ENCODE data around the gene BORCS6.

The BORCS6 gene

GRCh38 chr17:8143581-8144400, 46.2 kb downstream of the BORCS6 start:
- DNase-seq (ENCODE audit: low spot score) = no peak
- no peak for FAIRE-seq

GRCh38 chr17:8142887-8143580, 46.9 kb downstream of the BORCS6 start:
- no peak for DNase-seq (ENCODE audit: low spot score)
- no peak for FAIRE-seq

GRCh38 chr17:8142158-8142886, 47.7 kb downstream of the BORCS6 start:
- DNase-seq (ENCODE audit: low spot score) = no peak
- FAIRE-seq = no peak

GRCh38 chr17:8141741-8142140, 48.2 kb downstream of the BORCS6 start:
- DNase-seq (ENCODE audit: low spot score) (no peak), FAIRE-seq (no peak)

- DNase-seq (ENCODE audit: low spot score) = no peak
- FAIRE-seq = no peak
Observed at GRCh38 chr17:8141045-8141444, 48.9 kb downstream of the BORCS6 start.

- FAIRE-seq = no peak
- DNase-seq (ENCODE audit: low spot score) = no peak
Observed at GRCh38 chr17:8140065-8141029, 49.6 kb downstream of the BORCS6 start.

GRCh38 chr17:8138672-8139371, 51.2 kb downstream of the BORCS6 start:
- no peak for FAIRE-seq

GRCh38 chr17:8138374-8138671, 51.7 kb downstream of the BORCS6 start:
- no peak for FAIRE-seq
- no peak for DNase-seq (ENCODE audit: low spot score)

More at GRCh38 chr17:8138672-8139371, 51.2 kb downstream of the BORCS6 start:
- DNase-seq (ENCODE audit: low spot score) = peak; percentile 80

Measured in urothelium cell line (cell line).